Liver (tissue), 3 donors: ENCODE results near the gene NCOR1.
A peak's percentile ranks its signal among the peaks of the same experiment; 100 is the strongest.

Source experiments
- ATF3 ChIP-seq: IDR thresholded peaks from 2 replicates; pipeline ENCODE4 v1.6.1; 2016; ENCODE audit warnings: antibody characterized with exemption
- CTCF ChIP-seq: fragments of 150-350 bp; IDR thresholded peaks from 2 replicates; pipeline ENCODE4 v1.5.1; 2017; ENCODE audit warnings: improper control_type of control experiment, low read depth, low read length; ENCODE audit not compliant: missing input control
- EGR1 ChIP-seq, 2 donors: IDR thresholded peaks; 2 replicates each; pipeline ENCODE4 v1.6.1; 2016 to 2018; ENCODE audit warnings: antibody characterized with exemption in 2 of 2, low read depth in 2 of 2
- FOXA1 ChIP-seq: IDR thresholded peaks from 2 replicates; pipeline ENCODE4 v1.6.1; 2016; ENCODE audit warnings: antibody characterized with exemption
- GABPA ChIP-seq, 2 donors: IDR thresholded peaks in 1 of 2; conservative IDR thresholded peaks in 1 of 2; 2 replicates each; pipeline ENCODE4 v1.6.1; 2016; ENCODE audit warnings: antibody characterized with exemption in 2 of 2, mild to moderate bottlenecking in 1 of 2, moderate library complexity in 1 of 2
- JUND ChIP-seq, 2 donors: IDR thresholded peaks; 2 replicates each; pipeline ENCODE4 v1.6.1; 2016; ENCODE audit warnings: antibody characterized with exemption in 2 of 2
- MAX ChIP-seq: IDR thresholded peaks from 2 replicates; pipeline ENCODE4 v1.6.1; 2016; ENCODE audit warnings: antibody characterized with exemption
- RAD21 ChIP-seq, 2 donors: IDR thresholded peaks; 2 replicates each; pipeline ENCODE4 v1.6.1; 2016; ENCODE audit warnings: antibody characterized with exemption in 2 of 2, mild to moderate bottlenecking in 2 of 2
- REST ChIP-seq: IDR thresholded peaks from 2 replicates; pipeline ENCODE4 v1.6.1; 2016; ENCODE audit warnings: antibody characterized with exemption, mild to moderate bottlenecking
- RXRA ChIP-seq, 2 donors: IDR thresholded peaks; 2 replicates each; pipeline ENCODE4 v1.6.1; 2017 to 2018; ENCODE audit warnings: antibody characterized with exemption in 2 of 2, mild to moderate bottlenecking in 1 of 2
- SP1 ChIP-seq: IDR thresholded peaks from 2 replicates; pipeline ENCODE4 v1.6.1; 2018; ENCODE audit warnings: antibody characterized with exemption, mild to moderate bottlenecking
- TAF1 ChIP-seq: conservative IDR thresholded peaks from 2 replicates; pipeline ENCODE4 v1.6.1; 2016; ENCODE audit warnings: antibody characterized with exemption, mild to moderate bottlenecking
- YY1 ChIP-seq: IDR thresholded peaks from 2 replicates; pipeline ENCODE4 v1.6.1; 2016; ENCODE audit warnings: antibody characterized with exemption, mild to moderate bottlenecking
- ZBTB33 ChIP-seq: IDR thresholded peaks from 2 replicates; pipeline ENCODE4 v1.6.1; 2016; ENCODE audit warnings: antibody characterized with exemption
- donor health status: healthy.
- donor health status: healthy.

GRCh38 chr17:16027708-16028584 is 187.4 kb downstream of the NCOR1 start:
- TF ChIP-seq RXRA (IDR thresholded peaks at IDR 0.05) (no peak), CTCF (no peak), JUND (IDR thresholded peaks at IDR 0.05) (peak in 1 of 2 donors; percentile 42), YY1 (no peak), TAF1 (no peak), ZBTB33 (no peak), REST (no peak), EGR1 (IDR thresholded peaks at IDR 0.05; ENCODE audit: low read depth in 2 of 2) (no peak), FOXA1 (no peak), SP1 (no peak), ATF3 (no peak), GABPA (IDR thresholded peaks at IDR 0.05 in 1 of 2, conservative IDR thresholded peaks at IDR 0.05 in 1 of 2) (no peak), RAD21 (IDR thresholded peaks at IDR 0.05) (no peak), MAX (no peak)
